Measurements from ENCODE around the gene AUTS2. TPM values are rescaled to one million over a fixed set of nuclear protein-coding genes. Genes with fewer than 3 reads are reported as not detected.

Gene AUTS2
- total and polyA plus RNA-seq, 4 donors = 4.9 to 24.4 (median 7.0) TPM

DNA sequence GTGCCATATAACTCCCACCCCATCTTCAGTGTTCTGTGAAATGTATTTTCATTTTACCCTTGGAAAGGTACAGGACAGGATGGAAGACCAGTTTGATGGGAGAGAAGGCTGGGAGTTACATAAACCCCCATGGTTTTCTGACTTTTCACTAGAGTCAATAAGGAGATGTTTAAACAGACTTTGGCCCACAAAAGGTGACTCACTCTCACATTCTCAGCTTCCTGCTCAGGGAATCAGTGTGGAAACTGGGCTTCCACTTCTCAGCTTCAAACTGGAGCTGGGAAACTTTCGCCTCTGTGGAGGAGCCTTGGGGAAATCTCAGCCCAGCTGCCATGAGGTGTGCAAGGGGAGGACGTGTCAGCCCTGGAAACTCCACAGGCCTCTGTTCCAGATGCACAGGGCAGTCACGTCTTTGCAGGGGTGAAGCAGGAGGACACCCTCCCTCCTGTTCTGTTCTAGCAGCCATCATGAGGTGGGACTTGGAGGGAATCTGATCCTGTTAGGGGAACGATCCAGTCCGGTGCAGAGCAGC is 973.2 kb downstream of the AUTS2 start:
- H3K36me3 ChIP-seq (ENCODE audit: control insufficient read depth in 4 of 4, insufficient read depth in 3 of 4, low read depth in 1 of 4, low read length in 3 of 4) = no peaks in the 10 kb centered on the region
- 40% methylated on average over 5 of the region's 5 CpGs for WGBS
- H3K27ac ChIP-seq (ENCODE audit: low read depth in 1 of 2, low read length in 2 of 2) = peak overlapping the region; percentile 64 to 84
- H3K9ac ChIP-seq (ENCODE audit: low read depth in 1 of 2, low read length in 2 of 2) = no peak overlapping the region
- peak; percentile 77 to 81 for TF ChIP-seq RXRA (IDR thresholded peaks at IDR 0.05)
- peak; percentile 97 for TF ChIP-seq FOXA2 (IDR thresholded peaks at IDR 0.05)
- TF ChIP-seq, protein P1, sequence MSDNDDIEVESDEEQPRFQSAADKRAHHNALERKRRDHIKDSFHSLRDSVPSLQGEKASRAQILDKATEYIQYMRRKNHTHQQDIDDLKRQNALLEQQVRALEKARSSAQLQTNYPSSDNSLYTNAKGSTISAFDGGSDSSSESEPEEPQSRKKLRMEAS (IDR thresholded peaks at IDR 0.05) = peak; percentile 63
- peak; percentile 90 for TF ChIP-seq SP1 (IDR thresholded peaks at IDR 0.05)
- peak; percentile 91 to 92 for TF ChIP-seq HNF4A (conservative IDR thresholded peaks at IDR 0.05)
- peak; percentile 94 for TF ChIP-seq FOXA1 (IDR thresholded peaks at IDR 0.05)
- TF ChIP-seq, protein P2, sequence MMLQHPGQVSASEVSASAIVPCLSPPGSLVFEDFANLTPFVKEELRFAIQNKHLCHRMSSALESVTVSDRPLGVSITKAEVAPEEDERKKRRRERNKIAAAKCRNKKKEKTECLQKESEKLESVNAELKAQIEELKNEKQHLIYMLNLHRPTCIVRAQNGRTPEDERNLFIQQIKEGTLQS (IDR thresholded peaks at IDR 0.05) = peak; percentile 99
- TF ChIP-seq RAD21 (IDR thresholded peaks at IDR 0.05) = peak; percentile 28 to 42
- TF ChIP-seq JUND (IDR thresholded peaks at IDR 0.05) = peak; percentile 99
- TF ChIP-seq EGR1 (IDR thresholded peaks at IDR 0.05; ENCODE audit: low read depth in 2 of 2) = no peak
- TF ChIP-seq YY1 (IDR thresholded peaks at IDR 0.05) = peak; percentile 40
- TF ChIP-seq, protein P3, sequence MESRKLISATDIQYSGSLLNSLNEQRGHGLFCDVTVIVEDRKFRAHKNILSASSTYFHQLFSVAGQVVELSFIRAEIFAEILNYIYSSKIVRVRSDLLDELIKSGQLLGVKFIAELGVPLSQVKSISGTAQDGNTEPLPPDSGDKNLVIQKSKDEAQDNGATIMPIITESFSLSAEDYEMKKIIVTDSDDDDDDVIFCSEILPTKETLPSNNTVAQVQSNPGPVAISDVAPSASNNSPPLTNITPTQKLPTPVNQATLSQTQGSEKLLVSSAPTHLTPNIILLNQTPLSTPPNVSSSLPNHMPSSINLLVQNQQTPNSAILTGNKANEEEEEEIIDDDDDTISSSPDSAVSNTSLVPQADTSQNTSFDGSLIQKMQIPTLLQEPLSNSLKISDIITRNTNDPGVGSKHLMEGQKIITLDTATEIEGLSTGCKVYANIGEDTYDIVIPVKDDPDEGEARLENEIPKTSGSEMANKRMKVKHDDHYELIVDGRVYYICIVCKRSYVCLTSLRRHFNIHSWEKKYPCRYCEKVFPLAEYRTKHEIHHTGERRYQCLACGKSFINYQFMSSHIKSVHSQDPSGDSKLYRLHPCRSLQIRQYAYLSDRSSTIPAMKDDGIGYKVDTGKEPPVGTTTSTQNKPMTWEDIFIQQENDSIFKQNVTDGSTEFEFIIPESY (IDR thresholded peaks at IDR 0.05) = no peak
- no peak for TF ChIP-seq NR2F2 (IDR thresholded peaks at IDR 0.05)
- peak; percentile 87 for TF ChIP-seq HNF4G (IDR thresholded peaks at IDR 0.05)
- TF ChIP-seq, protein P4, sequence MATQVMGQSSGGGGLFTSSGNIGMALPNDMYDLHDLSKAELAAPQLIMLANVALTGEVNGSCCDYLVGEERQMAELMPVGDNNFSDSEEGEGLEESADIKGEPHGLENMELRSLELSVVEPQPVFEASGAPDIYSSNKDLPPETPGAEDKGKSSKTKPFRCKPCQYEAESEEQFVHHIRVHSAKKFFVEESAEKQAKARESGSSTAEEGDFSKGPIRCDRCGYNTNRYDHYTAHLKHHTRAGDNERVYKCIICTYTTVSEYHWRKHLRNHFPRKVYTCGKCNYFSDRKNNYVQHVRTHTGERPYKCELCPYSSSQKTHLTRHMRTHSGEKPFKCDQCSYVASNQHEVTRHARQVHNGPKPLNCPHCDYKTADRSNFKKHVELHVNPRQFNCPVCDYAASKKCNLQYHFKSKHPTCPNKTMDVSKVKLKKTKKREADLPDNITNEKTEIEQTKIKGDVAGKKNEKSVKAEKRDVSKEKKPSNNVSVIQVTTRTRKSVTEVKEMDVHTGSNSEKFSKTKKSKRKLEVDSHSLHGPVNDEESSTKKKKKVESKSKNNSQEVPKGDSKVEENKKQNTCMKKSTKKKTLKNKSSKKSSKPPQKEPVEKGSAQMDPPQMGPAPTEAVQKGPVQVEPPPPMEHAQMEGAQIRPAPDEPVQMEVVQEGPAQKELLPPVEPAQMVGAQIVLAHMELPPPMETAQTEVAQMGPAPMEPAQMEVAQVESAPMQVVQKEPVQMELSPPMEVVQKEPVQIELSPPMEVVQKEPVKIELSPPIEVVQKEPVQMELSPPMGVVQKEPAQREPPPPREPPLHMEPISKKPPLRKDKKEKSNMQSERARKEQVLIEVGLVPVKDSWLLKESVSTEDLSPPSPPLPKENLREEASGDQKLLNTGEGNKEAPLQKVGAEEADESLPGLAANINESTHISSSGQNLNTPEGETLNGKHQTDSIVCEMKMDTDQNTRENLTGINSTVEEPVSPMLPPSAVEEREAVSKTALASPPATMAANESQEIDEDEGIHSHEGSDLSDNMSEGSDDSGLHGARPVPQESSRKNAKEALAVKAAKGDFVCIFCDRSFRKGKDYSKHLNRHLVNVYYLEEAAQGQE (IDR thresholded peaks at IDR 0.05) = peak; percentile 54
- TF ChIP-seq TAF1 (conservative IDR thresholded peaks at IDR 0.05) = peak; percentile 53
- TF ChIP-seq GABPA (IDR thresholded peaks at IDR 0.05 in 1 of 2, conservative IDR thresholded peaks at IDR 0.05 in 1 of 2) = no peak
- TF ChIP-seq, protein P5, sequence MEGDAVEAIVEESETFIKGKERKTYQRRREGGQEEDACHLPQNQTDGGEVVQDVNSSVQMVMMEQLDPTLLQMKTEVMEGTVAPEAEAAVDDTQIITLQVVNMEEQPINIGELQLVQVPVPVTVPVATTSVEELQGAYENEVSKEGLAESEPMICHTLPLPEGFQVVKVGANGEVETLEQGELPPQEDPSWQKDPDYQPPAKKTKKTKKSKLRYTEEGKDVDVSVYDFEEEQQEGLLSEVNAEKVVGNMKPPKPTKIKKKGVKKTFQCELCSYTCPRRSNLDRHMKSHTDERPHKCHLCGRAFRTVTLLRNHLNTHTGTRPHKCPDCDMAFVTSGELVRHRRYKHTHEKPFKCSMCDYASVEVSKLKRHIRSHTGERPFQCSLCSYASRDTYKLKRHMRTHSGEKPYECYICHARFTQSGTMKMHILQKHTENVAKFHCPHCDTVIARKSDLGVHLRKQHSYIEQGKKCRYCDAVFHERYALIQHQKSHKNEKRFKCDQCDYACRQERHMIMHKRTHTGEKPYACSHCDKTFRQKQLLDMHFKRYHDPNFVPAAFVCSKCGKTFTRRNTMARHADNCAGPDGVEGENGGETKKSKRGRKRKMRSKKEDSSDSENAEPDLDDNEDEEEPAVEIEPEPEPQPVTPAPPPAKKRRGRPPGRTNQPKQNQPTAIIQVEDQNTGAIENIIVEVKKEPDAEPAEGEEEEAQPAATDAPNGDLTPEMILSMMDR (IDR thresholded peaks at IDR 0.05; ENCODE audit: low read depth, low read length, missing input control) = no peak
- H3K27me3 ChIP-seq (ENCODE audit: control insufficient read depth in 4 of 4, insufficient read depth in 4 of 4, low read length in 3 of 4) = no peaks in the 10 kb centered on the region
- H3K4me3 ChIP-seq (ENCODE audit: low read depth in 1 of 3, low read length in 3 of 3) = no peak overlapping the region
- no peaks in the 10 kb centered on the region for H3K9me3 ChIP-seq (ENCODE audit: control insufficient read depth in 4 of 4, low read length in 3 of 4)
- peaks cover 15 to 92% (median 86%) of the 10 kb centered on the region in 4 donors for H3K4me1 ChIP-seq (ENCODE audit: control insufficient read depth in 4 of 4, insufficient read depth in 4 of 4, low read length in 3 of 4)
- no peak for DNase-seq (ENCODE audit: low spot score)
